ENCODE measurements around the gene MYOT. TPM values are rescaled to one million over a fixed set of nuclear protein-coding genes. Genes with fewer than 3 reads are reported as not detected.
"Not testable (repeated sequence)": the region's sequence is repeated elsewhere in the genome, so short reads cannot be mapped to it uniquely, and the experiment has no call there.

The MYOT gene
- total RNA-seq, 6 donors from 2014 or later: not detected

GRCh38 chr5:137858223-137858916 is 9.3 kb upstream of the MYOT start:
- DNase-seq: no peak
- H3K27me3 ChIP-seq: no peaks in the 10 kb centered on the region
- H3K9me3 ChIP-seq: no peaks in the 10 kb centered on the region
- H3K4me1 ChIP-seq: peaks cover 0 to 11% (median 9%) of the 10 kb centered on the region in 4 donors
- TF ChIP-seq POLR2A (IDR thresholded peaks at IDR 0.05) (no peak), CTCF (IDR thresholded peaks at IDR 0.05) (no peak), POLR2AphosphoS5 (IDR thresholded peaks at IDR 0.05) (no peak), EP300 (IDR thresholded peaks at IDR 0.05) (no peak)
- H3K36me3 ChIP-seq: no peaks in the 10 kb centered on the region
- peak overlapping the region in 2 of 4 donors; percentile 36 to 40 for H3K27ac ChIP-seq
- 12 to 18% methylated on average over 3 of the region's 3 CpGs for WGBS, 2 donors
- ATAC-seq (ENCODE audit: low FRiP score in 2 of 2): peak in 1 of 2 donors; percentile 87
- H3K4me3 ChIP-seq: peak overlapping the region in 2 of 4 donors; percentile 7 to 20

GRCh38 chr5:137858954-137859353 is 8.7 kb upstream of the MYOT start:
- DNase-seq (no peak), ATAC-seq (ENCODE audit: low FRiP score in 2 of 2) (no peak)
- no peak for TF ChIP-seq POLR2A (IDR thresholded peaks at IDR 0.05)
- no peak for TF ChIP-seq CTCF (IDR thresholded peaks at IDR 0.05)
- no peak for TF ChIP-seq POLR2AphosphoS5 (IDR thresholded peaks at IDR 0.05)
- TF ChIP-seq EP300 (IDR thresholded peaks at IDR 0.05): no peak
- no peaks in the 10 kb centered on the region for H3K27me3 ChIP-seq
- H3K36me3 ChIP-seq: no peaks in the 10 kb centered on the region
- peak overlapping the region in 1 of 4 donors; percentile 36 for H3K27ac ChIP-seq
- peaks cover 0 to 11% (median 9%) of the 10 kb centered on the region in 4 donors for H3K4me1 ChIP-seq
- WGBS, 2 donors: 58 to 69% methylated on average over 5 of the region's 5 CpGs
- H3K4me3 ChIP-seq: no peak overlapping the region
- no peaks in the 10 kb centered on the region for H3K9me3 ChIP-seq

GRCh38 chr5:137862251-137862650 is 5.4 kb upstream of the MYOT start:
- no peaks in the 10 kb centered on the region for H3K27me3 ChIP-seq
- no peaks in the 10 kb centered on the region for H3K36me3 ChIP-seq
- TF ChIP-seq POLR2A (IDR thresholded peaks at IDR 0.05): no peak
- no peak for TF ChIP-seq EP300 (IDR thresholded peaks at IDR 0.05)
- TF ChIP-seq POLR2AphosphoS5 (IDR thresholded peaks at IDR 0.05): no peak
- DNase-seq (no peak), ATAC-seq (ENCODE audit: low FRiP score in 2 of 2) (no peak)
- H3K27ac ChIP-seq: no peak overlapping the region
- 92 to 93% methylated on average over 3 of the region's 3 CpGs for WGBS, 2 donors
- no peak overlapping the region for H3K4me3 ChIP-seq
- H3K4me1 ChIP-seq: peaks cover 0 to 11% (median 9%) of the 10 kb centered on the region in 4 donors
- no peaks in the 10 kb centered on the region for H3K9me3 ChIP-seq

- not testable (repeated sequence) for H3K27ac ChIP-seq; ATAC-seq (ENCODE audit: low FRiP score in 2 of 2)
- 93 to 94% methylated on average over 6 of the region's 6 CpGs for WGBS, 2 donors
Observed at GRCh38 chr5:137863653-137864052, 4.0 kb upstream of the MYOT start.

GRCh38 chr5:137866541-137867388 is 895 bp upstream of the MYOT start:
- no peaks in the 10 kb centered on the region for H3K36me3 ChIP-seq
- WGBS, 2 donors: 87 to 93% methylated on average over 4 of the region's 4 CpGs
- H3K4me1 ChIP-seq: no peaks in the 10 kb centered on the region
- H3K9me3 ChIP-seq: no peaks in the 10 kb centered on the region
- no peak for DNase-seq
- no peak for ATAC-seq (ENCODE audit: low FRiP score in 2 of 2)
- H3K4me3 ChIP-seq: no peak overlapping the region
- H3K27ac ChIP-seq: no peak overlapping the region
- no peaks in the 10 kb centered on the region for H3K27me3 ChIP-seq
- TF ChIP-seq EP300 (IDR thresholded peaks at IDR 0.05) (no peak), POLR2AphosphoS5 (IDR thresholded peaks at IDR 0.05) (no peak), CTCF (IDR thresholded peaks at IDR 0.05) (no peak), POLR2A (IDR thresholded peaks at IDR 0.05) (no peak)

More at GRCh38 chr5:137863653-137864052, 4.0 kb upstream of the MYOT start:
- H3K36me3 ChIP-seq, H3K9me3 ChIP-seq, H3K4me3 ChIP-seq, H3K27me3 ChIP-seq, H3K4me1 ChIP-seq, DNase-seq: not testable (repeated sequence)
